ENCODE data around the gene TNFSF12.

DNA sequence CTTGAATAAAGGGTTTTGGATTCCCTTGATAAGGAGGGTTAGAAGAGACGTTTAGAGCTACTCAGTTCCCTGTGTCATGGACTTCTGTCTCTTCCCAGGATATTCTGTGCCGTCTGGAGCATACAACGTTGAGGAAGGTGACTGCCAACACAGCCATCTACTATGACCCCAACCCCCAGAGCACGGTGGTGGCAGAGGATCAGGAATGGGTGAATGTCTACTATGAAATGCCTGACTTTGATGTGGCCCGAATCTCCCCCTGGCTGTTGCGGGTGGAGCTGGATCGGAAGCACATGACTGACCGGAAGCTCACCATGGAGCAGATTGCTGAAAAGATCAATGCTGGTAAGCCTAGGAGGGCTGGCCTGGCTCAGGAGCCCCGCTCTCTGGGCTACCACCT is 40.0 kb upstream of the TNFSF12 start:
- TF ChIP-seq MYC (IDR thresholded peaks at IDR 0.05; ENCODE audit: borderline replicate concordance, low read length): no peak
- TF ChIP-seq USF2 (IDR thresholded peaks at IDR 0.05): no peak
- TF ChIP-seq ZFP36 (IDR thresholded peaks at IDR 0.05; ENCODE audit: borderline replicate concordance, partially characterized antibody): no peak
- no peak for TF ChIP-seq JUNB (IDR thresholded peaks at IDR 0.05)
- TF ChIP-seq EHMT2 (IDR thresholded peaks at IDR 0.05; ENCODE audit: low read depth): no peak
- no peak for TF ChIP-seq POLR2A (IDR thresholded peaks at IDR 0.05; ENCODE audit: low read length)
- TF ChIP-seq MAX (IDR thresholded peaks at IDR 0.05): no peak
- TF ChIP-seq CEBPB (IDR thresholded peaks at IDR 0.05): no peak
- TF ChIP-seq, protein P1, sequence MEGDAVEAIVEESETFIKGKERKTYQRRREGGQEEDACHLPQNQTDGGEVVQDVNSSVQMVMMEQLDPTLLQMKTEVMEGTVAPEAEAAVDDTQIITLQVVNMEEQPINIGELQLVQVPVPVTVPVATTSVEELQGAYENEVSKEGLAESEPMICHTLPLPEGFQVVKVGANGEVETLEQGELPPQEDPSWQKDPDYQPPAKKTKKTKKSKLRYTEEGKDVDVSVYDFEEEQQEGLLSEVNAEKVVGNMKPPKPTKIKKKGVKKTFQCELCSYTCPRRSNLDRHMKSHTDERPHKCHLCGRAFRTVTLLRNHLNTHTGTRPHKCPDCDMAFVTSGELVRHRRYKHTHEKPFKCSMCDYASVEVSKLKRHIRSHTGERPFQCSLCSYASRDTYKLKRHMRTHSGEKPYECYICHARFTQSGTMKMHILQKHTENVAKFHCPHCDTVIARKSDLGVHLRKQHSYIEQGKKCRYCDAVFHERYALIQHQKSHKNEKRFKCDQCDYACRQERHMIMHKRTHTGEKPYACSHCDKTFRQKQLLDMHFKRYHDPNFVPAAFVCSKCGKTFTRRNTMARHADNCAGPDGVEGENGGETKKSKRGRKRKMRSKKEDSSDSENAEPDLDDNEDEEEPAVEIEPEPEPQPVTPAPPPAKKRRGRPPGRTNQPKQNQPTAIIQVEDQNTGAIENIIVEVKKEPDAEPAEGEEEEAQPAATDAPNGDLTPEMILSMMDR (IDR thresholded peaks at IDR 0.05): no peak
- no peak for TF ChIP-seq BHLHE40 (IDR thresholded peaks at IDR 0.05; ENCODE audit: low read depth, low read length)

Data from A549 (cell line).